HL-60 (cell line): ENCODE results near the gene EPHB2.

Experiments used
- DNase-seq, 2 experiments: peaks; one replicate each; pipeline ENCODE4 v3.0.0-alpha.2; 2010 to 2020; ENCODE audit warnings: low read depth in 1 of 2, low spot score in 1 of 2
- H3K27ac ChIP-seq: fragments of 250-450 bp; sonication (Bioruptor Pico); replicated peaks from 2 replicates; pipeline ENCODE4 v1.5.1; 2020; ENCODE audit warnings: mild to moderate bottlenecking, moderate library complexity
- H3K27me3 ChIP-seq: fragments of 250-450 bp; sonication (Bioruptor Pico); 2 replicates; pipeline ENCODE4 v1.5.1; 2021; ENCODE audit warnings: mild to moderate bottlenecking, moderate library complexity; ENCODE audit not compliant: insufficient read depth, poor library complexity, severe bottlenecking
- H3K4me3 ChIP-seq: replicated peaks from 2 replicates; pipeline ENCODE4 v1.5.1; 2011; ENCODE audit warnings: mild to moderate bottlenecking, control low read depth, low read length; ENCODE audit not compliant: insufficient read depth
- CTCF ChIP-seq: IDR thresholded peaks from one replicate; pipeline ENCODE4 v1.5.1; 2011; ENCODE audit warnings: low read length, control low read depth, inconsistent platforms; ENCODE audit not compliant: insufficient read depth
- GABPA ChIP-seq: IDR thresholded peaks from 2 replicates; pipeline ENCODE4 v1.6.1; 2012; ENCODE audit warnings: low read depth
- POLR2AphosphoS5 ChIP-seq: IDR thresholded peaks from 2 replicates; pipeline ENCODE4 v1.6.1; 2012; ENCODE audit warnings: low read depth
- REST ChIP-seq: IDR thresholded peaks from 2 replicates; pipeline ENCODE4 v1.6.1; 2012; ENCODE audit warnings: low read depth; ENCODE audit not compliant: insufficient replicate concordance
- SPI1 ChIP-seq: IDR thresholded peaks from 2 replicates; pipeline ENCODE4 v1.6.1; 2012; ENCODE audit warnings: low read depth, mild to moderate bottlenecking, borderline replicate concordance

Gene EPHB2

GRCh38 chr1:22949822-22950331 lies 239.2 kb downstream of the EPHB2 start:
- TF ChIP-seq SPI1 = no peak
- no peak for TF ChIP-seq CTCF
- no peak for TF ChIP-seq POLR2AphosphoS5
- no peak for TF ChIP-seq REST
- TF ChIP-seq GABPA = no peak
- DNase-seq = no peak
- Histone ChIP-seq H3K4me3 (no peak overlapping the region), H3K27ac (no peak overlapping the region), H3K27me3 (peaks cover 6% of the 10 kb centered on the region)

GRCh38 chr1:22951796-22952195 lies 241.2 kb downstream of the EPHB2 start:
- Histone ChIP-seq H3K27me3 (peaks cover 6% of the 10 kb centered on the region), H3K27ac (no peak overlapping the region), H3K4me3 (no peak overlapping the region)
- DNase-seq = no peak
- no peak for TF ChIP-seq POLR2AphosphoS5
- no peak for TF ChIP-seq REST
- TF ChIP-seq SPI1 = no peak
- TF ChIP-seq GABPA = no peak
- no peak for TF ChIP-seq CTCF

- no peak for DNase-seq
- peaks cover 8% of the 10 kb centered on the region for H3K27me3 ChIP-seq
- no peak overlapping the region for H3K4me3 ChIP-seq
- no peak for TF ChIP-seq POLR2AphosphoS5
- TF ChIP-seq GABPA = no peak
- TF ChIP-seq REST = no peak
- no peak for TF ChIP-seq CTCF
- no peak for TF ChIP-seq SPI1
- no peak overlapping the region for H3K27ac ChIP-seq
Measured at GRCh38 chr1:22952694-22953056, 242.0 kb downstream of the EPHB2 start.
